Body of pancreas (tissue), 4 donors: ENCODE data around the gene GALNT17.

Experiments used
- POLR2A ChIP-seq, 3 donors: fragments of 450-650 bp; IDR thresholded peaks; one replicate each; pipeline ENCODE4 v1.6.1; 2016; ENCODE audit warnings: antibody characterized with exemption in 3 of 3, mild to moderate bottlenecking in 2 of 3
- TF ChIP-seq, protein P1 (sequence below), 7 experiments: fragments of 450-650 bp in 4 of 7; fragments of 200-600 bp in 3 of 7; sonication (generic) in 3 of 7; IDR thresholded peaks; one replicate each; pipeline ENCODE4 v1.5.1; 2016 to 2019; ENCODE audit warnings: antibody characterized with exemption in 7 of 7

DNA sequence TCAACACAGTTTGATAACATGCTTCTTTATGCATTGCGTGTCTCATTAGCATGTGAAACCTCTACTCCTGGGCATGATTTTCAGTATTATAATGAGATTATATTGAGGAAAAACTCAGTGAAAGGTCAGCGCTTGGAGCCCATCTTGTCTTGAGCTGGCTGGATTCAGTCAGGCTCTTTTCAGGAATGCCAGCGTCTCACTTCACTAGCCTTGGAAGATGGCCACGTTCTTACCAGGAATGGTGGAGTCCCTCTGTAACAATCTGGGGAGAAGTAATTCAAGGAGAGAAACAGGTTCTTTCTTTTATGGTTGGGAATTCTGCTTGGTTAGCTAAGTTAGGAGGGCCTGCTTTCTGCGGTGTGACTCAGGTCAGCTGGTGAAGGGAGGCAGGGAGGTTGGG, 241.0 kb downstream of the GALNT17 start:
- TF ChIP-seq, protein P1, sequence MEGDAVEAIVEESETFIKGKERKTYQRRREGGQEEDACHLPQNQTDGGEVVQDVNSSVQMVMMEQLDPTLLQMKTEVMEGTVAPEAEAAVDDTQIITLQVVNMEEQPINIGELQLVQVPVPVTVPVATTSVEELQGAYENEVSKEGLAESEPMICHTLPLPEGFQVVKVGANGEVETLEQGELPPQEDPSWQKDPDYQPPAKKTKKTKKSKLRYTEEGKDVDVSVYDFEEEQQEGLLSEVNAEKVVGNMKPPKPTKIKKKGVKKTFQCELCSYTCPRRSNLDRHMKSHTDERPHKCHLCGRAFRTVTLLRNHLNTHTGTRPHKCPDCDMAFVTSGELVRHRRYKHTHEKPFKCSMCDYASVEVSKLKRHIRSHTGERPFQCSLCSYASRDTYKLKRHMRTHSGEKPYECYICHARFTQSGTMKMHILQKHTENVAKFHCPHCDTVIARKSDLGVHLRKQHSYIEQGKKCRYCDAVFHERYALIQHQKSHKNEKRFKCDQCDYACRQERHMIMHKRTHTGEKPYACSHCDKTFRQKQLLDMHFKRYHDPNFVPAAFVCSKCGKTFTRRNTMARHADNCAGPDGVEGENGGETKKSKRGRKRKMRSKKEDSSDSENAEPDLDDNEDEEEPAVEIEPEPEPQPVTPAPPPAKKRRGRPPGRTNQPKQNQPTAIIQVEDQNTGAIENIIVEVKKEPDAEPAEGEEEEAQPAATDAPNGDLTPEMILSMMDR (IDR thresholded peaks at IDR 0.05) = no peak
- TF ChIP-seq POLR2A (IDR thresholded peaks at IDR 0.05) = no peak
